ENCODE results near the gene OTUD1.
"Not testable (repeated sequence)": the region's sequence is repeated elsewhere in the genome, so short reads cannot be mapped to it uniquely, and the experiment has no call there.

Gene OTUD1

GRCh38 chr10:23438547-23439451 lies at the start of gene OTUD1:
TSS of gene OTUD1 (plus strand) at chr10:23439075. CDS start at chr10:23439458, 383 bp downstream.
- in situ Hi-C loops (cut with HindIII; ENCODE audit: low sequenced_read_pairs): no loop called here

DNA sequence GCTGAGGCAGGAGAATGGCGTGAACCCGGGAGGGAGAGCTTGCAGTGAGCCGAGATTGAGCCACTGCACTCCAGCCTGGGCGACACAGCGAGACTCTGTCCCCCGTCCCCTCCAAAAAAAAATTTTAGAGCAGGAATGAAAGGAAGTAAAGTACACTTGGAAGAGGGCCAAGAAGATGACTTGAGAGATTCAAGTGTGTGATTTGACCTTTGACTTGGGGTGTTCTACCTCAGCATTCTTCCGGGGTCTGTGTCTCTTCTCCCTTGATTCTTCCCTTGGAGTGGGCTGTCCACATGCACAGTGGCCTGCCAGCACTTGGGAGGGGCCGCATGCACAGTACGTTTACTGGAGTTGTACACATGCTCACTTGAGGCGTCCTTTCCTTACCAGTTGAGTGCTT lies 48.5 kb upstream of the OTUD1 start:
- in situ Hi-C loops (cut with HindIII; ENCODE audit: low sequenced_read_pairs): not testable (repeated sequence)

DNA sequence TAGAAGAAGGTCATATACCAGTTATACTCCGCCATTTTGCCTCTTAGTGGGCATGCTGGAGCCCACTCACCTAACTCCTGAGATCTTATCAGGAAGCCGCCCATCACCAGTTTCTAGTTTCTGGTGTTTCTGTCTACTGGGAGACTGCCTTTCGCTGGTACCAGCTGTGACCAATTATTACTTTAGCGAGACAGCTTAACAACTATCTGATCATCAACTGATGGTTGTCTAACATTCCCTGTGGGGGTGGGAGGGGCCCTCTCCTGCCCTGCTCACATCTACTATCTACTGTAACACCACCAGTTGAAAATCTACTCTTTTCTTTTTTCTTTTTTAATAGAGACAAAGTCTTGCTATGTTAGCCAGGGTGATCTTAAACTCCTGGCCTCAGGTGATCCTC lies 48.1 kb upstream of the OTUD1 start:
- in situ Hi-C loops (cut with HindIII; ENCODE audit: low sequenced_read_pairs): no loop called here

DNA sequence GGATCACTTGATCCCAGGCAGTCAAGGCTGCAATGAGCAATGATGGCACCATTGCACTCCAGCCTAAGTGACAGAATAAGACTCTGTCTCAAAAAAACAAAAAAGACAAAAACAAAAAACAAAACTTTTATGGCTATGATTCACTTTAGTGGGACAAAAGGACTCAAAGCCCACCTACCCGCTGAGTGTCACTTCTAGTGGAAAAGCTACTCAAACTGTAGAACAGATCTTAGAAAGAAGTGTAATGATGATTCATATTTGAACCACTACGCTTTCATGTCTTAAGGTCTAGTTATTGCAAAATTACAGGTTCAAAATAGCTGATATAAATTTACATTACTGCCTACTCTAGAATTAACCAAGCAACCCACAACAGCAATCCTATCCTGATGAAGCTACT lies 47.1 kb upstream of the OTUD1 start:
- in situ Hi-C loops (cut with HindIII; ENCODE audit: low sequenced_read_pairs): no loop called here

- in situ Hi-C loops (cut with HindIII; ENCODE audit: low sequenced_read_pairs): no loop called here
These were observed 43.9 kb upstream of the OTUD1 start for GRCh38 chr10:23395017-23395416.

DNA sequence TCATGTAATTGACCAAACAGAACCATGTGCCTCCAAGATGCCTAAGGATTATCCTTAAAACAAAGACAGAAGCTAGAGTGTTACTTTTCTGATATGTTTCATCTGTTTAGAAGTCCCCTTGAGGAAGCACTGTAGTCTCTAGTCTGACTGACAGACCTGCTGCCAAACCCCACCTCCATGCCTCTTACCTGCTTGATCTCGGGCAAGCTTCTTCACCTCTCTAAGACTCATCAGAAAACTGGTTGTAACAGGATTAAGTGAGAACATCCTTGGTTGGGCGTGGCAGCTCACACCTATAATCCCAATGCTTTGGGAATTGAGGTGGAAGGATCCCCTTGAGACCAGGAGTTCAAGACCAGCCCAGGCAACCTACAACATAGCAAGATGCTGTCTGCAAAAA lies 42.2 kb upstream of the OTUD1 start:
- in situ Hi-C loops (cut with HindIII; ENCODE audit: low sequenced_read_pairs): no loop called here

GRCh38 chr10:23399701-23400144 lies 39.2 kb upstream of the OTUD1 start:
- in situ Hi-C loops (cut with HindIII; ENCODE audit: low sequenced_read_pairs): no loop called here

- in situ Hi-C loops (cut with HindIII; ENCODE audit: low sequenced_read_pairs): no loop called here
These were observed 36.0 kb upstream of the OTUD1 start for GRCh38 chr10:23402856-23403255.

- in situ Hi-C loops (cut with HindIII; ENCODE audit: low sequenced_read_pairs): no loop called here
These were observed 35.6 kb upstream of the OTUD1 start for GRCh38 chr10:23403278-23403677.

- in situ Hi-C loops (cut with HindIII; ENCODE audit: low sequenced_read_pairs): no loop called here
These were observed 35.2 kb upstream of the OTUD1 start for GRCh38 chr10:23403719-23404118.

- in situ Hi-C loops (cut with HindIII; ENCODE audit: low sequenced_read_pairs): no loop called here
These were observed 34.4 kb upstream of the OTUD1 start for GRCh38 chr10:23404461-23404980.

DNA sequence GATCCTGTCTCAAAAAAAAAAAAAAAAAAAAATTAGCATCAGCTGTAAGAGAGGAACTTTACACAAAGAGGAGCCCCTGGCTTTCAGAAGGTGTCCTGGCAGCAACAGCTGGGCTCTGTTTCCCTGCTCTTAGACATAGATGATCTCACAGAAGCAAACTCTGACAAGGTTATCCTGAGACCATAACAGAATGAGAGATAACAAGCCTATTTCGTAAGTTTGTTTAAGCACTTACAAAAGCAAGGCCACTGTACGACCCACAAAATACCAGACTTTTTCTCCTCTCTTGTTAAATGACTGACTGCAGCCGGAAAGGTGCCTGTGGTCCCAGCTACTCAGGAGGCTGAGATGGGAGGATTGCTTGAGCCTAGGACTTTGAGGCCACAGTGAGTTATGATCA lies 33.3 kb upstream of the OTUD1 start:
- in situ Hi-C loops (cut with HindIII; ENCODE audit: low sequenced_read_pairs): no loop called here

DNA sequence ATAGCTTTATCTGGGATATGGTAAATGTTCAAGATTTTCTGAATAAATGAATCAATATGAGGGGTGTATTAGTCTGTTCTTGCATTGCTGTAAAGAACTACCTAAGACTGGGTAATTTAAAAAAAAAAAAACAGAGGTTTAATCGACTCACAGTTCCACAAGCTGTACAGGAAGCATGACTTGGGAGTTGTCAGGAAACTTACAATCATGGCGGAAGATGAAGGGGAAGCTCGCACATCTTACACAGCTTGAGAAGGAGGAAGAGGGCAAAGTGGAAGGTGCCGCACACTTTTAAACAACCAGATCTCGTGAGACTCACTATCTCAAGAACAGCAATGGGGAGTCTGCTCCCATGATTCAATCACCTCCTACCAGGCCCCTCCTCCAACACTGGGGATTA lies 32.5 kb upstream of the OTUD1 start:
- in situ Hi-C loops (cut with HindIII; ENCODE audit: low sequenced_read_pairs): no loop called here

GRCh38 chr10:23408330-23408976 lies 30.4 kb upstream of the OTUD1 start:
- in situ Hi-C loops (cut with HindIII; ENCODE audit: low sequenced_read_pairs): no loop called here

GRCh38 chr10:23412223-23412622 lies 26.7 kb upstream of the OTUD1 start:
- in situ Hi-C loops (cut with HindIII; ENCODE audit: low sequenced_read_pairs): no loop called here

GRCh38 chr10:23413629-23414089 lies 25.2 kb upstream of the OTUD1 start:
- in situ Hi-C loops (cut with HindIII; ENCODE audit: low sequenced_read_pairs): no loop called here

DNA sequence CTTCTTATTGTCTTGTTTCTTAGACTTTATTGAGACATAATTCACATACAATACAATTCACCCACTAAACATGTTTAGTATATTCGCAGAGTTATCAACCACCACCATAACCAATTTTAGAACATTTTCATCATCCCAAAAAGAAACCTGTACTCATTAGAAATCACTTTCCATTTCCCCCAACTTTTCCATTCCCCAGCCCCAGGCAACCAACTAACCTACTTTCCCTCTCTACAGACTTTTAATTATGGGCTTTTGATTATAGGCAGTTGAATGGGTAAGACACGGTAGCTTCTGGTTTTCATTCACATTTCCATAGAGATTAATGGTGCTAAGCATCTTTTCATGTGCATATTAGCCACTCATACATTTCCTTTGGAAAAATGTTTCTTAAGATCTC lies 24.2 kb upstream of the OTUD1 start:
- in situ Hi-C loops (cut with HindIII; ENCODE audit: low sequenced_read_pairs): no loop called here

DNA sequence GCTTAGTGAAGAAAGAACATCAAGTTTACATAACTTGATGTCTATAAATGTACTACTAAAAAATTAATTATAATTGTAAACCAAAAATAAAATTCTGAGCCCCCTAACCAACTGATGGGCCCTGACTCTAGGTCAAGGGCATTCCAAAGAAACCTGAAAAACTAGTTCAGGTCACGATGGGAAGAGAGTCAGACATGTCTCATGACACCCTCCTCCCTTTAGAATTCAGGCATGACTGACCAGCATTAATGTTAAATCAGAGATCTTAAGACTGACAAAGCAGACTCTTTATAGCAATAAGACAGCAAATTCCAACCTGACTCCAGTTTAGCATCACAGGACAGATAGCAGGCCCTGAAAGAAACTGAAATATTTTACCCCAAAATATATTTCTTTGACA lies 21.6 kb upstream of the OTUD1 start:
- in situ Hi-C loops (cut with HindIII; ENCODE audit: low sequenced_read_pairs): no loop called here

DNA sequence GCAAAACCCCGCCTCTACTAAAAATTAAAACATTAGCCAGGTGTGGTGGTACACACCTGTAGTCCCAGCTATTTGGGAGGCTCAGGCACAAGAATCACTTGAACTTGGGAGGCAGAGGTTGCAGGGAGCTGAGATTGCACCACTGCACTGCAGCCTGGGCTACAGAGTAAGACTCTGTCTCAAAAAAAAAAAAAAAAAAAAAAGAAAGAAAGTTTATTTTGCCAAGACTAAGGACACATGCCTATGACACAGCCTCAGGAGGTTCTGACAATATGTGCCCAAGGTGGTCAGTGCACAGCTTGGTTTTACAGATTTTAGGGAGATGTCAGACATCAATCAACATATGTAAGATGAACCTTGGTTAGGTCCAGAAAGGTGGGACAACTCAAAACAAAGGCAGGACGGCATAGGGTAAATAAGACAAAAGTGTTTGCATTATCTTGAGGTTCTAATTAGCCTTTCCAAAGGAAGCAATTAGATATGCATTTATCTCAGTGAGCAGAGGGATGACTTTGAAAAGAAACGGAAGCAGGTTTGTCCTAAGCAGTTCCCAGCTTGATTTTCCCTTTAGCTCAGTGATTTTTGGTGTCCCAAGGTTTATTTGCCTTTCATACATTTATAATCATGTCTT lies 20.7 kb upstream of the OTUD1 start:
- in situ Hi-C loops (cut with HindIII; ENCODE audit: low sequenced_read_pairs): no loop called here

DNA sequence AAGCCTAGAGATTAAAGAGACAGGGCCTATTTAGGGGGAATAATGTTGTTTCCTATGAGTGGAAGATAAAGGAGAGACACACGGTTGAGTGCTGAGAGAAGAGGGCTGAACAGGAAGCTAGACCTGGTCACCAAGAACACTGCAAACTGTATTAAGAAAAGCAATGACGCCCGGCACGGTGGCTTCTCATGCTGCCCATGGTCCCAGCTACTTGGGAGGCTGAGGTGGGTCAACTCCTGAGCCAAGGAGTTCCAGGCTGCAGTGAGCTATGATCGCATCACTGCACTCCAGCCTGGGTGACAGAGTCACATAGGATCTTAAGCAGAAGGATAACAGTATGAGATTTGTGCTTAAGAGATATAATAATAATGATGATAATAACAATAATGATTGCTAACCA lies 19.7 kb upstream of the OTUD1 start:
- in situ Hi-C loops (cut with HindIII; ENCODE audit: low sequenced_read_pairs): no loop called here

DNA sequence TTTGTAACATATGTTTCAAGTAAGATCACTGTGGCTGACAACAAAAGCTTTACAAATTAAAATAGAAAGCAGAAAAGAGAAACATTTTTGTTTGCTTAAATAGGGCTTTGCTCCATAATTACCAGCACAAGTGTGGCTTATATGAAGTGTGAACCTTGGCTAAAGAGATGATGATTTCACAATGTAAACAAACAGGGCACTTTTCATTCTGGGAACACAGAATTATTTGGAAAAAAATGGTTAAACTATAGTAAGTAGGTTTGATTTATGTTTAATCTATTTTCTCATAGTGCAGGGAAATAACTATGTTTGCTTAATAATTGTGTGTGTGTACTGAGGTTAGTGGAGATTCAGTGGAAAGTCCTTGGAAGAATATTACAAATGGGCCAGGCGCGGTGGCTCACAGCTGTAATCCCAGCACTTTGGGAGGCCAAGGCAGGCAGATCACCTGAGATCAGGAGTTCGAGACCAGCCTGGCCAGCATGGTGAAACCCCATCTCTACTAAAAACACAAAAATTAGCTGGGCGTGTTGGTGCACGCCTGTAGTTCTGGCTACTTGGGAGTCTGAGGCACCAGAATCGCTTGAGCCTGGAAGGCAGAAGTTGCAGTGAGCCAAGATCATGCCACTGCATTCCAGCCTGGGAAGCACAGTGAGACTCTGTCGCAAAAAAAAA lies 19.1 kb upstream of the OTUD1 start:
- in situ Hi-C loops (cut with HindIII; ENCODE audit: low sequenced_read_pairs): no loop called here
